Stimulated activated CD4-positive, alpha-beta T cell treated with anti-CD3 and anti-CD28 coated beads, Interleukin-4, amount 100 ng/mL, for 4 hours (primary cell): ENCODE measurements around the gene SYVN1.
"Not testable (repeated sequence)": the region's sequence is repeated elsewhere in the genome, so short reads cannot be mapped to it uniquely, and the experiment has no call there.

Experiments
- DNase-seq, 2 experiments: peaks; one replicate each; pipeline ENCODE4 v3.0.0-alpha.2; 2020

SYVN1 gene

DNA sequence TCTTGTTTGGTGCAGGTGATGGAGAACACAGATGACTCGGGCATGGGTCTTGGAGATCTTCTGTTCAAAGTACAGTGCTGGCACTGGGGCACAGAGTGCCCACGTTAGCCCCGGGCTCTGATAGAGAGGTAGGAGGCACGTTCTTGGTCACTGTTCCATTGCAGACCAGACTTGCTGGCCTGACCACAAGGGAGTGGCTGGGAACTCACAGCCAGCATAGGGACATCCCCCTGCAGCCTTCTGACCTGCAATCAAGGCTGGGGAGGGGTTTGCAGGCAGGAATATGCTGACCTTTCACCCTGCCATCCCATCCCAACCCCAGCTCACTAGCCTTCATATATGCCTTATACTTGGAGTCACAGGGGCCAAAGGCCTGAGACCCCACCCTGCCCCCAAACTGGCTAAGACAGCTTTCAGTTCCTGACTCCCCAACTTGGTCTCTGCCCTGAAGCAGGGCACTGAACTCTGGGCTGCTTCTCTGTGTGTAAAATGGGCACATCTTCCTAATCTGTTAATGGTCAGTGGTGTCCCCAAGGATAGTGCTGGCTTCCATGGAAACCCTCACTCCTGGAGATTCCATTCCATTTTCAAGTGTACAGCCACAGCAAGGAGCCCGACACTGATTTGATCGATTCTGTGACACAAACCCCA, 7.6 kb downstream of the SYVN1 start:
- DNase-seq, result no peak

- no peak for DNase-seq
Observed at GRCh38 chr11:65125197-65126056, 8.9 kb downstream of the SYVN1 start.

- no peak for DNase-seq
Observed at GRCh38 chr11:65124480-65125196, 9.7 kb downstream of the SYVN1 start.

- peak; percentile 97 to 99 for DNase-seq
Observed at GRCh38 chr11:65121865-65122696, 12.2 kb downstream of the SYVN1 start, which contains the start of the genes FAU and MRPL49. FAU (minus strand) TSS chr11:65122134; CDS start chr11:65121813, 321 bp downstream. MRPL49 (plus strand) TSS chr11:65122321; CDS start chr11:65122347, 26 bp downstream.

DNA sequence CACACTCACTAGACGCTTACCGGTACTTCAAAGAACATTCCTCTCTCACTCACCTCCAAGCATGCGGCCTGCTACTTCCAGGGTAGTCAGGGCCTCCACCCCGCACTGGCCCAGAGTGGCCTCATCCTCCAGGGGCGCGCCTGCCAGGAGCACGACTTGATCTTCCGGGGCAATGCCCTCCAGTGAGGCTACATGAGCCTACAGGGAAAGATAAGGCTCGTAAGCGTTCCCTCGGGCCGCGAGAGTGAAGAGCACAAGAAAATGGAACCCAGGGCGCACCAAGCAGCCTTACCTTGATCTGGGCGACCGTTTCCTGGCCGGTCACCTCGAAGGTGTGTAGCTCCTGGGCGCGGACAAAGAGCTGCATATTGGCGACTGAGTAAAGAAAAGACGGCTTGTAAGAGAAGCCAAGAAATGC, 12.9 kb downstream of the SYVN1 start:
- DNase-seq, result peak in 1 of 2 experiments; percentile 30

DNA sequence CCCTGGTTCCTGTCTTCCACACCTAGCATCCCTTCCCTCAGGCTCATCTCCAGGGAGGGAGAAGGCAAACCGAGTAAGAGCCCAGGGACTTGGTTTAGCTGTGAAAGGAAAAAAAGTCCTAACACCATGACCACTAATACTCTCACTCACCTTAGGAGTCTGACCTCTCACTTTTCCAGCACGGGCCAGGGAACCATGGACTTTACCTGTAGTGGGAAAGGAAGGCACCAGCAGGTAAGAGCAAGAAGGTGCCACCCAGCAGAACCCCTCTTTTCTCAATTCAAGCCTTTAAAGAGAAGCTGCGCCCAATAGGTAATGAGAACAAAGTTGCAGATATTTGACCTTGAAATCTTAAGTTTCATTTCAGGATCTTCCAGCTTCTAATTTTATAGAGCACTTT, 13.5 kb downstream of the SYVN1 start:
- DNase-seq, result no peak

GRCh38 chr11:65119670-65119995, 14.7 kb downstream of the SYVN1 start:
- no peak for DNase-seq

- not testable (repeated sequence) for DNase-seq
Observed at GRCh38 chr11:65118891-65119669, 15.2 kb downstream of the SYVN1 start.

GRCh38 chr11:65118097-65118837, 16.1 kb downstream of the SYVN1 start:
- DNase-seq, result no peak

GRCh38 chr11:65117206-65118096, 16.9 kb downstream of the SYVN1 start, which contains the start of gene ZNHIT2:
ZNHIT2 (minus strand) TSS chr11:65117701; CDS start chr11:65117653, 48 bp downstream.
- peak; percentile 100 for DNase-seq

DNA sequence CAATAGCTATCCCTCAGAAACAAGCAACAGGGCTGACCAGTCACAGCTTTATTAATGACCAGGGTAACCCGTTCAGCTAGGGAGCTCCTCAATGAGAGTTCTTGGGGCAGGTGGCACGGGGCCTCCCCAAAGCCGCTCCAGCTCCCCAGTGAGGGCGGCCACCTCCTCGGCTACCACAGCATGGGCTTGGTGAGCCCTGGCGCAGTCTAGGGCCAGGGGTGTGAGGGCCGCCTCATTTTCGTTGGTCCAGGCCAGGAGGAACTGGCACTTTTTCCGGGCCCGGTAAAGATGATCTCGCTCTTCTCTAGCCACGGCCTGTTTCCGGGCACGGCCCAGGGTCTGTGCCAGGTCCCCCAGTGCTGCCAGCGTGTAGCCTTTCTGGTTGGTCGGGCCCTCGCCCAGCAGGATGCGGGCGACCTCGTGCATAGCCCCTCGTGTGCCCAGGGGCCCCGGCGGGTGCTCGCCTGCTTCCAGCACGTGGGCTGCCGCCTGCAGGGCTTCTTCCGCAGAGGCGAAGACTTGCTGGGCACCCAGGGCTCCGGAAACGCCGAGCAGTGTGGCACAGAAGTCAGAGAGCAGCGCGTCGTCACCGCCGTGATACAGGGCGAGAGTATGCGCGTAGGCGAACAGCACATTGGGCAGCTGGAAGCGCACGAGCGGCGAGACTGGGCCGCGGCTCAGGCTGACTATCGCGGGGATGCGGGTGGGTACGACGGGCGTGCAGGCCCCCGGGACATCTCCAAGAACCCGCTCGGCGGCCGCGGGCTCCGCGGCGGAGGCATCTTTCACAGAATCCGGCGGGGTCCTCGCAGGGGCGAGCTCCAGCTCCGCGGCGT, 17.7 kb downstream of the SYVN1 start:
- peak; percentile 59 to 77 for DNase-seq

DNA sequence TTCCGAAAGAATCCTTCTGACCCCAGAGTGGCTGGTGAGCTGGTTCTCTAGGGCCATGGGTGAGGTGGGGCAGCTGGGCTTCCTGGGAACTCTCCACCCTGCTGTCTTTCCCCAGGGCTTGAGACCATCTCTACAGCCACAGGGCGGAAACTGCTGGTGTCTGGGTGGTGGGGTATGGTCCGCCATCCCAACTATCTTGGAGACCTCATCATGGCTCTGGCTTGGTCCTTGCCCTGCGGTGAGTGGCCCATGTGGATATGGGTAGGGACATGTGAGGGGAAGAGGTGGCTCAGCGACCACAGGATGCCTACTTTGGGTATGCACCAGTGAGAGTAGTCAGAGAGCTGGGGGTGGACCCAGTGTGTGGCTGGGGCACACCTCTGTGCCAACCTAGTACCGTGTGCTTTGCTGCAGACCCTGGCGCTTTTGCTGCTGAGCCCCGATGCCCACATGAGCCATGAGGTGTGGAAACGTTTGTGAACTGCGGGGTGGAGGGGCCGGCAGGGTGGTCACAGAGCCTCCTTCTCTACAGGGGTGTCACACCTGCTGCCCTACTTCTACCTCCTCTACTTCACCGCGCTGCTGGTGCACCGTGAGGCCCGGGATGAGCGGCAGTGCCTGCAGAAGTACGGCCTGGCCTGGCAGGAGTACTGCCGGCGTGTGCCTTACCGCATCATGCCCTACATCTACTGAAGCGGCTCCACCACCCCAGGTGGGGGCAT, 18.8 kb downstream of the SYVN1 start:
- no peak for DNase-seq

DNA sequence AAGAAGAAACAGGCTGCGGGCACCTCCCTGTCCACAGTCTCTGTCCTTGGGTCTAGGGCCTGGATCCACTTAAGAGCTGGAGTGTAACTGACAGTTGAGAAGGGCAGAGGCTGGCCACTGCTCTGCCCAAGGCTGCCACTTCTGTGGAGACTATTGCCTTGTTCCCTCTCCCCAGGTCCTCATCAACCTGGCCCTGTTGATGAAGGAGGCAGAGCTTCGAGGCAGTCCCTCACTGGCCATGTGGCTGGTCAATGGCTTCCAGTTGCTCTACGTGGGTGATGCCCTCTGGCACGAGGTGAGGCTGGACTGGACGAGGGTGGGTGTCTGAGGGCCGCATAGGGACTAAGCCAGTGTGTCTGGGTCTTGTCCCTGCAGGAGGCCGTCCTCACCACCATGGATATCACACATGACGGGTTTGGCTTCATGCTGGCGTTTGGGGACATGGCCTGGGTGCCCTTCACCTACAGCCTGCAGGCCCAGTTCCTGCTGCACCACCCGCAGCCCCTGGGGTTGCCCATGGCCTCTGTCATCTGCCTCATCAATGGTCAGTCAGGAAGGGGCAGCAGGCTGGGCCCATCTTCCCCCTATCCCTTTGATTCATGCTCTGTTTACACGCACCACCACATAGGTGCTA, 19.7 kb downstream of the SYVN1 start:
- DNase-seq, result no peak

GRCh38 chr11:65113839-65114238, 20.5 kb downstream of the SYVN1 start:
- DNase-seq, result no peak

DNA sequence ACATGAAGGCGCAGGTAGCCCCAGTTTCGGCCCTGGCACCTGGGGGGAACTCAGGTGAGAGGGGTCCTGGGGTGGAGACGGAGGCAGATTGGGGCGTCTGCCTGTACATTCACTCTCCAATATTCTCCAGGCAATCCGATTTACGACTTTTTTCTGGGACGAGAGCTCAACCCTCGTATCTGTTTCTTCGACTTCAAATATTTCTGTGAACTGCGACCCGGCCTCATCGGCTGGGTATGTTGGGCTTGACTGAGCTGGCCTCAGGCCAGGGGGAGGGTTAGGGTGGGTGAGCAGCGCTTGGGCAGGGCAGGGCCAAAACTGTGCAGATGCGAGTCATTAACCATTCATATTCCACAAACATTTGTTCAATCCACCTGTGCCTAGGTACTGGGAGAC, 21.0 kb downstream of the SYVN1 start:
- DNase-seq, result no peak

GRCh38 chr11:65112546-65113360, 21.6 kb downstream of the SYVN1 start:
- DNase-seq, result peak; percentile 68 to 76
